HepG2 (cell line): ENCODE measurements around the gene BCAR3. TPM values are rescaled to one million over a fixed set of nuclear protein-coding genes. Genes with fewer than 3 reads are reported as not detected.
A peak's percentile ranks its signal among the peaks of the same experiment; 100 is the strongest.

Experiments used
- ASH2L ChIP-seq: fragments of 300-600, 200-600 bp; sonication (generic); IDR thresholded peaks from 2 replicates; pipeline ENCODE4 v1.7.0; 2017; ENCODE audit warnings: low read depth, mild to moderate bottlenecking, moderate library complexity, mixed read lengths, low read length; ENCODE audit not compliant: insufficient read length
- CEBPB ChIP-seq: IDR thresholded peaks from 2 replicates; pipeline ENCODE4 v1.6.1; 2011; ENCODE audit warnings: low read depth, low read length, improper control_type of control experiment, borderline replicate concordance
- MLLT10 ChIP-seq: sonication (generic); formaldehyde crosslinking; IDR thresholded peaks from 2 replicates; pipeline ENCODE4 v1.4.0; 2020; ENCODE audit warnings: missing genetic modification reagents
- MZF1 ChIP-seq: sonication (generic); formaldehyde crosslinking; IDR thresholded peaks from 2 replicates; pipeline ENCODE4 v1.8.1; 2023; ENCODE audit warnings: mild to moderate bottlenecking, missing genetic modification reagents, borderline replicate concordance
- PHF20 ChIP-seq: sonication (generic); formaldehyde crosslinking; IDR thresholded peaks from 2 replicates; pipeline ENCODE4 v1.5.0; 2020; ENCODE audit warnings: mild to moderate bottlenecking, missing genetic modification reagents
- PHF5A ChIP-seq: IDR thresholded peaks from one replicate; pipeline ENCODE4 v1.6.1; 2018; ENCODE audit warnings: low read depth, missing genetic modification reagents; ENCODE audit not compliant: unreplicated experiment
- SRF ChIP-seq: IDR thresholded peaks from 2 replicates; pipeline ENCODE4 v1.6.1; 2011; ENCODE audit warnings: mild to moderate bottlenecking, low read depth, low read length, moderate library complexity
- SRSF4 ChIP-seq: fragments of 200-400 bp; formaldehyde crosslinking; IDR thresholded peaks from one replicate; pipeline ENCODE4 v1.6.1; 2018; ENCODE audit warnings: mild to moderate bottlenecking, low read depth, low read length, moderate library complexity; ENCODE audit not compliant: poor library complexity, severe bottlenecking
- TBX3 ChIP-seq: fragments of 450-650 bp; IDR thresholded peaks from 2 replicates; pipeline ENCODE4 v1.6.1; 2017; ENCODE audit warnings: antibody characterized with exemption, mild to moderate bottlenecking, inconsistent platforms, borderline replicate concordance
- THRA ChIP-seq: sonication (generic); formaldehyde crosslinking; IDR thresholded peaks from 2 replicates; pipeline ENCODE4 v1.4.0; 2020; ENCODE audit warnings: missing genetic modification reagents, borderline replicate concordance
- ZFP37 ChIP-seq: sonication (generic); formaldehyde crosslinking; IDR thresholded peaks from 2 replicates; pipeline ENCODE4 v1.4.0; 2020; ENCODE audit warnings: missing genetic modification reagents, borderline replicate concordance
- ZIK1 ChIP-seq: sonication (generic); formaldehyde crosslinking; IDR thresholded peaks from 2 replicates; pipeline ENCODE4 v1.5.0; 2020; ENCODE audit warnings: mild to moderate bottlenecking, low read depth, missing genetic modification reagents, borderline replicate concordance
- ZNF207 ChIP-seq: fragments of 450-650 bp; IDR thresholded peaks from 2 replicates; pipeline ENCODE4 v1.6.1; 2016; ENCODE audit warnings: antibody characterized with exemption, borderline replicate concordance
- polyA plus RNA-seq, 8 experiments: library from polyadenylated mRNA; depleted of rRNA in 3 of 8; stranded (reverse) in 7 of 8; unstranded in 1 of 8; fragments of >200 nt; fragmentation: Illumina TruSeq in 4 of 8; extraction: Trizol in 4 of 8; gene quantifications; 2 replicates each; pipeline versions ENCODE4 v1.2.1 to v1.2.3, GENCODE V29; 2011 to 2016; ENCODE audit warnings: low read depth in 4 of 8, missing spikeins in 1 of 8, mixed read lengths in 1 of 8; ENCODE audit not compliant: insufficient read depth in 1 of 8
- total RNA-seq, 5 experiments: library from RNA; depleted of rRNA; stranded (reverse); fragments of >200 nt; fragmentation: Illumina TruSeq; extraction: Trizol; gene quantifications; 2 replicates each; pipeline ENCODE4 v1.2.3, GENCODE V29; 2016; ENCODE audit warnings: low read depth in 1 of 5
- TF ChIP-seq, protein P1 (sequence below): sonication (generic); formaldehyde crosslinking; IDR thresholded peaks from 2 replicates; pipeline ENCODE4 v1.5.0; 2020; ENCODE audit warnings: missing genetic modification reagents

The BCAR3 gene
- total and polyA plus RNA-seq, 2 of the 13 experiments (the other 11 are each of a cell fraction or from before 2014, with no cell fraction given): 3.6 to 4.8 TPM

GRCh38 chr1:93681989-93682412, 364 bp upstream of the BCAR3 start (continued):
- TF ChIP-seq ASH2L: peak; percentile 31
- TF ChIP-seq THRA (CRISPR knock-in tag): no peak
- no peak for TF ChIP-seq MZF1 (CRISPR knock-in tag)
- no peak for TF ChIP-seq PHF5A (CRISPR knock-in tag)
- TF ChIP-seq TBX3: no peak
- TF ChIP-seq MLLT10 (CRISPR knock-in tag): no peak
- no peak for TF ChIP-seq ZNF207
- TF ChIP-seq SRSF4: no peak
- TF ChIP-seq ZFP37 (CRISPR knock-in tag): no peak
- TF ChIP-seq ZIK1 (CRISPR knock-in tag): no peak
- no peak for TF ChIP-seq SRF
- TF ChIP-seq, protein P1, sequence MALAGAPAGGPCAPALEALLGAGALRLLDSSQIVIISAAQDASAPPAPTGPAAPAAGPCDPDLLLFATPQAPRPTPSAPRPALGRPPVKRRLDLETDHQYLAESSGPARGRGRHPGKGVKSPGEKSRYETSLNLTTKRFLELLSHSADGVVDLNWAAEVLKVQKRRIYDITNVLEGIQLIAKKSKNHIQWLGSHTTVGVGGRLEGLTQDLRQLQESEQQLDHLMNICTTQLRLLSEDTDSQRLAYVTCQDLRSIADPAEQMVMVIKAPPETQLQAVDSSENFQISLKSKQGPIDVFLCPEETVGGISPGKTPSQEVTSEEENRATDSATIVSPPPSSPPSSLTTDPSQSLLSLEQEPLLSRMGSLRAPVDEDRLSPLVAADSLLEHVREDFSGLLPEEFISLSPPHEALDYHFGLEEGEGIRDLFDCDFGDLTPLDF (CRISPR knock-in tag): no peak
- no peak for TF ChIP-seq CEBPB
- TF ChIP-seq PHF20: no peak
- TF ChIP-seq, all 625 proteins: peak for 11
